DMS 273 (cell line): ENCODE results near the gene CYP26B1.
A peak's percentile ranks its signal among the peaks of the same experiment; 100 is the strongest.

Experiments used
- DNase-seq: peaks from one replicate; lab custom pipeline; 2025; ENCODE audit not compliant: unreplicated experiment; lab: John Stamatoyannopoulos, UW

The CYP26B1 gene

GRCh38 chr2:72131916-72132841 is 15.5 kb downstream of the CYP26B1 start:
- no peak for DNase-seq

GRCh38 chr2:72131371-72131891 is 16.2 kb downstream of the CYP26B1 start:
- no peak for DNase-seq

- no peak for DNase-seq
These were observed 16.9 kb downstream of the CYP26B1 start for GRCh38 chr2:72130659-72131360.

- DNase-seq: no peak
These were observed 17.9 kb downstream of the CYP26B1 start for GRCh38 chr2:72129681-72130340.

- no peak for DNase-seq
These were observed 18.8 kb downstream of the CYP26B1 start for GRCh38 chr2:72128843-72129227.

GRCh38 chr2:72128059-72128842 is 19.4 kb downstream of the CYP26B1 start:
- DNase-seq: no peak

- DNase-seq: no peak
These were observed 20.1 kb downstream of the CYP26B1 start for GRCh38 chr2:72127401-72128058.

GRCh38 chr2:72126186-72127100 is 21.2 kb downstream of the CYP26B1 start:
- no peak for DNase-seq

- no peak for DNase-seq
These were observed 23.3 kb downstream of the CYP26B1 start for GRCh38 chr2:72124376-72124775.

- DNase-seq: no peak
These were observed 26.5 kb downstream of the CYP26B1 start for GRCh38 chr2:72121153-72121552.

- no peak for DNase-seq
These were observed 28.7 kb downstream of the CYP26B1 start for GRCh38 chr2:72118951-72119350.

GRCh38 chr2:72118386-72118785 is 29.3 kb downstream of the CYP26B1 start:
- no peak for DNase-seq

GRCh38 chr2:72117718-72118117 is 29.9 kb downstream of the CYP26B1 start:
- DNase-seq: no peak

GRCh38 chr2:72117029-72117428 is 30.6 kb downstream of the CYP26B1 start:
- no peak for DNase-seq

GRCh38 chr2:72116081-72116533 is 31.6 kb downstream of the CYP26B1 start:
- peak; percentile 12 for DNase-seq

GRCh38 chr2:72115110-72116080 is 32.3 kb downstream of the CYP26B1 start:
- DNase-seq: no peak

GRCh38 chr2:72114693-72115051 is 33.0 kb downstream of the CYP26B1 start:
- no peak for DNase-seq
